ENCODE results near the gene RNU4-1. TPM values are rescaled to one million over a fixed set of nuclear protein-coding genes. Genes with fewer than 3 reads are reported as not detected.
A peak's percentile ranks its signal among the peaks of the same experiment; 100 is the strongest.

RNU4-1 gene
- total RNA-seq, 2 experiments from 2014 or later, result 1,409 to 2,335 TPM

GRCh38 chr12:120287491-120287890, 5.5 kb downstream of the RNU4-1 start:
- no peak overlapping the region for H3K4me3 Mint-ChIP-seq
- DNase-seq, result no peak
- H3K27ac Mint-ChIP-seq, result no peak overlapping the region
- H3K9me3 Mint-ChIP-seq (ENCODE audit: insufficient read depth), result no peaks in the 10 kb centered on the region
- ChIA-PET CTCF (interaction anchor here (1.4 kb wide), 2 partner anchors 15 to 60 kb away, joined by 4 to 10 read pairs; partner anchors contain the start of gene SIRT4), POLR2A (interaction anchor here (0.6 to 1.7 kb wide), 4 partner anchors 22 to 86 kb away, joined by 3 to 5 read pairs (median 4); partner anchors contain the start of genes PXN and RPLP0)
- H3K4me1 Mint-ChIP-seq (ENCODE audit: low read depth), result peaks cover 5% of the 10 kb centered on the region
- H3K27me3 Mint-ChIP-seq (ENCODE audit: low read depth), result peaks cover 8% of the 10 kb centered on the region
- H3K36me3 Mint-ChIP-seq (ENCODE audit: low read depth), result no peaks in the 10 kb centered on the region
- ATAC-seq, result no peak

- DNase-seq, result no peak
- Mint-ChIP-seq H3K36me3 (ENCODE audit: low read depth) (no peaks in the 10 kb centered on the region), H3K4me3 (no peak overlapping the region), H3K9me3 (ENCODE audit: insufficient read depth) (no peaks in the 10 kb centered on the region), H3K4me1 (ENCODE audit: low read depth) (peaks cover 5% of the 10 kb centered on the region), H3K27me3 (ENCODE audit: low read depth) (peaks cover 8% of the 10 kb centered on the region), H3K27ac (no peak overlapping the region)
- no peak for ATAC-seq
- POLR2A ChIA-PET, result interaction anchor here (0.6 to 1.7 kb wide), 4 partner anchors 21 to 86 kb away, joined by 3 to 5 read pairs (median 4); partner anchors contain the start of genes PXN and RPLP0
- CTCF ChIA-PET, result interaction anchor here (1.4 kb wide), 2 partner anchors 15 to 59 kb away, joined by 4 to 10 read pairs; partner anchors contain the start of gene SIRT4
These were observed 6.1 kb downstream of the RNU4-1 start for GRCh38 chr12:120286768-120287490.

GRCh38 chr12:120284381-120284780, 8.7 kb downstream of the RNU4-1 start:
- Mint-ChIP-seq H3K27me3 (ENCODE audit: low read depth) (peaks cover 8% of the 10 kb centered on the region), H3K36me3 (ENCODE audit: low read depth) (no peaks in the 10 kb centered on the region), H3K4me3 (no peak overlapping the region), H3K4me1 (ENCODE audit: low read depth) (no peaks in the 10 kb centered on the region), H3K27ac (no peak overlapping the region), H3K9me3 (ENCODE audit: insufficient read depth) (no peaks in the 10 kb centered on the region)
- no peak for ATAC-seq
- ChIA-PET POLR2A (no interaction called here), CTCF (interaction anchor here (1.0 to 2.5 kb wide), 2 partner anchors 19 to 56 kb away, joined by 3 to 10 read pairs; partner anchors contain the start of gene PXN)
- no peak for DNase-seq

- ChIA-PET POLR2A (interaction anchor here (5.3 kb wide), 1 partner anchor 9 kb away, joined by 58 read pairs; the partner anchor contains the start of genes RNU4-1 and RNU4-2), CTCF (interaction anchor here (2.5 kb wide), 1 partner anchor 55 kb away, joined by 10 read pairs; no protein-coding TSS in a partner anchor)
- H3K36me3 Mint-ChIP-seq (ENCODE audit: low read depth), result no peaks in the 10 kb centered on the region
- H3K4me3 Mint-ChIP-seq, result no peak overlapping the region
- ATAC-seq (no peak), DNase-seq (no peak)
- no peaks in the 10 kb centered on the region for H3K4me1 Mint-ChIP-seq (ENCODE audit: low read depth)
- no peaks in the 10 kb centered on the region for H3K9me3 Mint-ChIP-seq (ENCODE audit: insufficient read depth)
- peaks cover 8% of the 10 kb centered on the region for H3K27me3 Mint-ChIP-seq (ENCODE audit: low read depth)
- no peak overlapping the region for H3K27ac Mint-ChIP-seq
These were observed 9.7 kb downstream of the RNU4-1 start for GRCh38 chr12:120283318-120283717.

- H3K4me1 Mint-ChIP-seq (ENCODE audit: low read depth), result no peaks in the 10 kb centered on the region
- H3K27me3 Mint-ChIP-seq (ENCODE audit: low read depth), result no peaks in the 10 kb centered on the region
- DNase-seq (no peak), ATAC-seq (no peak)
- H3K27ac Mint-ChIP-seq, result no peak overlapping the region
- CTCF ChIA-PET, result no interaction called here
- POLR2A ChIA-PET, result interaction anchor here (5.3 kb wide), 1 partner anchor 13 kb away, joined by 58 read pairs; the partner anchor contains the start of genes RNU4-1 and RNU4-2
- no peaks in the 10 kb centered on the region for H3K9me3 Mint-ChIP-seq (ENCODE audit: insufficient read depth)
- H3K36me3 Mint-ChIP-seq (ENCODE audit: low read depth), result no peaks in the 10 kb centered on the region
- no peak overlapping the region for H3K4me3 Mint-ChIP-seq
These were observed 14.6 kb downstream of the RNU4-1 start for GRCh38 chr12:120278137-120279069.

- H3K36me3 Mint-ChIP-seq (ENCODE audit: low read depth), result no peaks in the 10 kb centered on the region
- ChIA-PET POLR2A (no interaction called here), CTCF (no interaction called here)
- no peaks in the 10 kb centered on the region for H3K9me3 Mint-ChIP-seq (ENCODE audit: insufficient read depth)
- H3K4me1 Mint-ChIP-seq (ENCODE audit: low read depth), result no peaks in the 10 kb centered on the region
- no peak overlapping the region for H3K4me3 Mint-ChIP-seq
- no peak for DNase-seq
- H3K27me3 Mint-ChIP-seq (ENCODE audit: low read depth), result no peaks in the 10 kb centered on the region
- no peak overlapping the region for H3K27ac Mint-ChIP-seq
- ATAC-seq, result no peak
These were observed 16.3 kb downstream of the RNU4-1 start for GRCh38 chr12:120276734-120277133.

GRCh38 chr12:120267736-120268135, 25.3 kb downstream of the RNU4-1 start:
- no peak for ATAC-seq
- no peak overlapping the region for H3K4me3 Mint-ChIP-seq
- H3K4me1 Mint-ChIP-seq (ENCODE audit: low read depth), result peaks cover 26% of the 10 kb centered on the region
- H3K36me3 Mint-ChIP-seq (ENCODE audit: low read depth), result peaks cover 19% of the 10 kb centered on the region
- DNase-seq, result no peak
- H3K27ac Mint-ChIP-seq, result no peak overlapping the region
- CTCF ChIA-PET, result interaction anchor here (1.2 to 24.5 kb wide), 5 partner anchors 14 to 66 kb away, joined by 3 to 922 read pairs (median 45); partner anchors contain the start of genes RNU4-1 and RPLP0
- POLR2A ChIA-PET, result interaction anchor here (0.7 to 11.8 kb wide), 5 partner anchors 24 to 70 kb away, joined by 3 to 224 read pairs (median 41); partner anchors contain the start of genes RNU4-1, RNU4-2 and RPLP0
- H3K27me3 Mint-ChIP-seq (ENCODE audit: low read depth), result no peaks in the 10 kb centered on the region
- no peaks in the 10 kb centered on the region for H3K9me3 Mint-ChIP-seq (ENCODE audit: insufficient read depth)

- H3K27me3 Mint-ChIP-seq (ENCODE audit: low read depth), result no peaks in the 10 kb centered on the region
- peaks cover 40% of the 10 kb centered on the region for H3K4me1 Mint-ChIP-seq (ENCODE audit: low read depth)
- peak overlapping the region; percentile 60 for H3K27ac Mint-ChIP-seq
- H3K9me3 Mint-ChIP-seq (ENCODE audit: insufficient read depth), result no peaks in the 10 kb centered on the region
- DNase-seq, result no peak
- peaks cover 27% of the 10 kb centered on the region for H3K36me3 Mint-ChIP-seq (ENCODE audit: low read depth)
- POLR2A ChIA-PET, result interaction anchor here (0.9 to 11.8 kb wide), 7 partner anchors 14 to 66 kb away, joined by 3 to 224 read pairs (median 11); partner anchors contain the start of genes RNU4-1, RNU4-2 and RPLP0
- peak overlapping the region; percentile 72 for H3K4me3 Mint-ChIP-seq
- CTCF ChIA-PET, result interaction anchor here (0.9 to 24.5 kb wide), 16 partner anchors 8 to 94 kb away, joined by 3 to 922 read pairs (median 7); partner anchors contain the start of genes RNU4-1 and RPLP0
- no peak for ATAC-seq
These were observed 26.7 kb downstream of the RNU4-1 start for GRCh38 chr12:120266180-120266870.

- ChIA-PET CTCF (interaction anchor here (0.5 to 24.5 kb wide), 22 partner anchors 8 to 164 kb away, joined by 3 to 922 read pairs (median 5); partner anchors contain the start of genes RNU4-1, RNU4-2 and RPLP0), POLR2A (interaction anchor here (0.6 to 11.8 kb wide), 9 partner anchors 13 to 65 kb away, joined by 3 to 224 read pairs (median 10); partner anchors contain the start of genes RNU4-1, RNU4-2 and RPLP0)
- peak; percentile 92 for ATAC-seq
- peak; percentile 92 for DNase-seq
- Mint-ChIP-seq H3K27ac (peak within 1 kb of the TSS; percentile 77), H3K27me3 (ENCODE audit: low read depth) (no peaks in the 10 kb centered on the region), H3K4me1 (ENCODE audit: low read depth) (peaks cover 47% of the 10 kb centered on the region), H3K36me3 (ENCODE audit: low read depth) (peaks cover 30% of the 10 kb centered on the region), H3K4me3 (peak within 1 kb of the TSS; percentile 81), H3K9me3 (ENCODE audit: insufficient read depth) (no peaks in the 10 kb centered on the region)
These were observed 27.4 kb downstream of the RNU4-1 start, which contains the start of gene PXN for GRCh38 chr12:120265473-120266179. Gene PXN, minus strand, starts transcription at chr12:120265730. Its CDS starts 101 bp downstream, at chr12:120265629.

- Mint-ChIP-seq H3K27ac (peak overlapping the region; percentile 77), H3K27me3 (ENCODE audit: low read depth) (no peaks in the 10 kb centered on the region), H3K9me3 (ENCODE audit: insufficient read depth) (no peaks in the 10 kb centered on the region), H3K4me3 (peak overlapping the region; percentile 81), H3K36me3 (ENCODE audit: low read depth) (peaks cover 36% of the 10 kb centered on the region), H3K4me1 (ENCODE audit: low read depth) (peaks cover 54% of the 10 kb centered on the region)
- POLR2A ChIA-PET, result interaction anchor here (0.6 to 11.8 kb wide), 8 partner anchors 13 to 64 kb away, joined by 5 to 224 read pairs (median 10); partner anchors contain the start of genes RNU4-1, RNU4-2 and RPLP0
- CTCF ChIA-PET, result interaction anchor here (0.5 to 24.5 kb wide), 20 partner anchors 8 to 206 kb away, joined by 3 to 922 read pairs (median 5); partner anchors contain the start of genes RNU4-1, RNU4-2 and RPLP0
- ATAC-seq, result no peak
- DNase-seq, result no peak
These were observed 28.0 kb downstream of the RNU4-1 start for GRCh38 chr12:120264904-120265472.

Data from activated CD8-positive, alpha-beta T cell treated with anti-CD3 and anti-CD28 coated beads, Interleukin-2, amount 10 ng/mL, durations not matched to agents 7 days and 5 days (primary cell).